ENCODE results near the gene CDH19. TPM values are rescaled to one million over a fixed set of nuclear protein-coding genes. Genes with fewer than 3 reads are reported as not detected.
"Not testable (repeated sequence)": the region's sequence is repeated elsewhere in the genome, so short reads cannot be mapped to it uniquely, and the experiment has no call there.

CDH19 gene
- total RNA-seq, 5 donors from 2014 or later (not counting 1 experiment from before 2014, with no cell fraction given): not detected

DNA sequence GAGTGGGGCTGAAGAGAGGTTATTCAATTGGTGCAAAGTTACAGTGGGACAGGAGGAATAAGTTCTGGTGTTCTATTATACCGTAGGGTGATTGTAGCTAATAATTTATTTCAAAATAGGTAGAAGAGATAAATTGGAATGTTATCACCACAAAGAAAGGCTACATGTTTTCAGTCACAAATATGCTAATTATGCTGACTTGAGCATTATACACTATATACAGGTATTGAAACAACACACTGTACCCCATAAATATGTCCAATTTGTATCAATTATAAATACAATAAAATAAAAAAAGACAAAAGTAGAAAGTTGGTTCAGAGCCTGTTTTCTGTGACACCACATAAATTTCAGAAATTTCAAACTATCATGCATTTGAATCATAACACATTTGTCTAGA lies 97.7 kb downstream of the CDH19 start:
- POLR2A ChIA-PET: no interaction called here
- Histone ChIP-seq H3K27ac (ENCODE audit: low read length) (no peak overlapping the region), H3K4me1 (ENCODE audit: control insufficient read depth in 1 of 2, extremely low read depth in 1 of 2, insufficient read depth in 2 of 2, low read length in 2 of 2) (no peaks in the 10 kb centered on the region), H3K36me3 (ENCODE audit: control insufficient read depth in 2 of 2, extremely low read depth in 1 of 2, insufficient read depth in 1 of 2, low read length in 1 of 2) (no peaks in the 10 kb centered on the region), H3K9me3 (no peaks in the 10 kb centered on the region), H3K4me3 (ENCODE audit: control insufficient read depth in 1 of 2, extremely low read depth in 1 of 2, low read length in 1 of 2) (no peak overlapping the region), H3K27me3 (replicated peaks in 1 of 2; ENCODE audit: control insufficient read depth in 2 of 2, extremely low read depth in 1 of 2, insufficient read depth in 2 of 2, low read length in 1 of 2) (no peaks in the 10 kb centered on the region)
- CTCF ChIA-PET: no interaction called here
- no peak for ATAC-seq (replicated peaks in 1 of 4)
- WGBS (ENCODE audit: insufficient coverage): no CpG with 5 or more reads among the region's 1 CpG
- Mint-ChIP-seq H3K4me1 (no peaks in the 10 kb centered on the region), H3K9me3 (peaks cover 3 to 15% (median 5%) of the 10 kb centered on the region in 3 donors), H3K27ac (no peak overlapping the region), H3K4me3 (no peak overlapping the region), H3K27me3 (no peaks in the 10 kb centered on the region), H3K36me3 (no peaks in the 10 kb centered on the region)
- no peak for DNase-seq

- Mint-ChIP-seq H3K9me3 (peaks cover 6 to 13% (median 10%) of the 10 kb centered on the region in 3 donors), H3K36me3 (no peaks in the 10 kb centered on the region), H3K4me3 (no peak overlapping the region), H3K27ac (no peak overlapping the region), H3K27me3 (no peaks in the 10 kb centered on the region), H3K4me1 (no peaks in the 10 kb centered on the region)
- H3K9me3 ChIP-seq: no peaks in the 10 kb centered on the region
- H3K27me3 ChIP-seq (replicated peaks in 1 of 2; ENCODE audit: control insufficient read depth in 2 of 2, extremely low read depth in 1 of 2, insufficient read depth in 2 of 2, low read length in 1 of 2): no peaks in the 10 kb centered on the region
- WGBS (ENCODE audit: insufficient coverage): 82% methylated on average over 2 of the region's 6 CpGs
- POLR2A ChIA-PET: no interaction called here
- no peaks in the 10 kb centered on the region for H3K36me3 ChIP-seq (ENCODE audit: control insufficient read depth in 2 of 2, extremely low read depth in 1 of 2, insufficient read depth in 1 of 2, low read length in 1 of 2)
- no peak overlapping the region for H3K27ac ChIP-seq (ENCODE audit: low read length)
- H3K4me3 ChIP-seq (ENCODE audit: control insufficient read depth in 1 of 2, extremely low read depth in 1 of 2, low read length in 1 of 2): no peak overlapping the region
- no peaks in the 10 kb centered on the region for H3K4me1 ChIP-seq (ENCODE audit: control insufficient read depth in 1 of 2, extremely low read depth in 1 of 2, insufficient read depth in 2 of 2, low read length in 2 of 2)
- CTCF ChIA-PET: no interaction called here
- no peak for DNase-seq
- no peak for ATAC-seq (replicated peaks in 1 of 4)
These were observed 106.5 kb downstream of the CDH19 start for GRCh38 chr18:66497351-66497750.

DNA sequence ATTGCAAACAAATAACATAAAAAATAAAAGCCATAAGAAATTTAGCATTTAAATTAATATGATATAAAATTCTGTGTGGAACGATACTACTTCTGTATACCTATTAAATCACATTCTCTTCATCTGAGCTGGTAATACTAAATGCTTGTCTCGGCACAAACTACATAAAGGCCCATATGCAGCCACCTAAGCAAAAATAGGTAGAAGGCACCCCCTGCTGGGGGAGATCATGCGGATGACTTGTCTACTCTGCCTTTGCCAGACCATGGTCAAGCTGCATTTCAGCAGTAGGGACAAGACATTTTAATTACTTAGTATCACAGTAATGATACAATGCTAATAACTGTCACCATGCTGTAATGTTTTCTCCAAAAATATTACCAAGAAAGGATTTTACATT lies 108.0 kb downstream of the CDH19 start:
- peaks cover 6 to 13% (median 12%) of the 10 kb centered on the region in 3 donors for H3K9me3 Mint-ChIP-seq
- WGBS (ENCODE audit: insufficient coverage): 39% methylated on average over 2 of the region's 3 CpGs
- H3K36me3 Mint-ChIP-seq: no peaks in the 10 kb centered on the region
- DNase-seq (no peak), ATAC-seq (replicated peaks in 1 of 4) (no peak)
- H3K4me1 Mint-ChIP-seq: no peaks in the 10 kb centered on the region
- no peaks in the 10 kb centered on the region for H3K27me3 Mint-ChIP-seq
- CTCF ChIA-PET: no interaction called here
- Histone ChIP-seq H3K27me3 (replicated peaks in 1 of 2; ENCODE audit: control insufficient read depth in 2 of 2, extremely low read depth in 1 of 2, insufficient read depth in 2 of 2, low read length in 1 of 2) (no peaks in the 10 kb centered on the region), H3K27ac (ENCODE audit: low read length) (no peak overlapping the region), H3K4me1 (ENCODE audit: control insufficient read depth in 1 of 2, extremely low read depth in 1 of 2, insufficient read depth in 2 of 2, low read length in 2 of 2) (no peaks in the 10 kb centered on the region), H3K4me3 (ENCODE audit: control insufficient read depth in 1 of 2, extremely low read depth in 1 of 2, low read length in 1 of 2) (no peak overlapping the region), H3K9me3 (no peaks in the 10 kb centered on the region), H3K36me3 (ENCODE audit: control insufficient read depth in 2 of 2, extremely low read depth in 1 of 2, insufficient read depth in 1 of 2, low read length in 1 of 2) (no peaks in the 10 kb centered on the region)
- POLR2A ChIA-PET: no interaction called here
- no peak overlapping the region for H3K4me3 Mint-ChIP-seq
- H3K27ac Mint-ChIP-seq: no peak overlapping the region

DNA sequence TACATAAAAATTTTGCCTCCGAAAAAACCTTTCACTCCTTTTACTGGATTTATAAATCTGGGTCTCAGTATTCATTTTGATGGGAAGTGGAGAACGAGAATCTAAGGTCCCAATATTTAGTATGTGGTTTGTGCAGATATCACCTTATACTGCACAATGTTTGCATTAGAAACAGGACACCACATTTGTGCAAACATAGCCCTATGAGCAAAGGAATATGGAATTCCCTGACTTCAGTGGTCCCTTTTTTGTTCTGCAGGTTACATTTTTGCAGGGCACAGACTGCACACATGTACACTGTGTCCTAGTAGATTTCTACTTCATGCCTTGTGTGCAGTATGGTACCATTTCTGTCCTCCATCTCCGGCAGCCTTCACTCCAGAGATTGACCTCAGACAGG lies 130.0 kb downstream of the CDH19 start:
- Mint-ChIP-seq H3K4me3 (no peak overlapping the region), H3K36me3 (no peaks in the 10 kb centered on the region), H3K27ac (no peak overlapping the region), H3K9me3 (peaks cover 0 to 32% (median 7%) of the 10 kb centered on the region in 3 donors), H3K27me3 (no peaks in the 10 kb centered on the region), H3K4me1 (no peaks in the 10 kb centered on the region)
- no peaks in the 10 kb centered on the region for H3K27me3 ChIP-seq (replicated peaks in 1 of 2; ENCODE audit: control insufficient read depth in 2 of 2, extremely low read depth in 1 of 2, insufficient read depth in 2 of 2, low read length in 1 of 2)
- ChIA-PET CTCF (no interaction called here), POLR2A (no interaction called here)
- ATAC-seq (replicated peaks in 1 of 4) (no peak), DNase-seq (no peak)
- WGBS (ENCODE audit: insufficient coverage): no CpG with 5 or more reads among the region's 3 CpGs
- no peak overlapping the region for H3K27ac ChIP-seq (ENCODE audit: low read length)
- H3K9me3 ChIP-seq: no peaks in the 10 kb centered on the region
- no peak overlapping the region for H3K4me3 ChIP-seq (ENCODE audit: control insufficient read depth in 1 of 2, extremely low read depth in 1 of 2, low read length in 1 of 2)
- no peaks in the 10 kb centered on the region for H3K4me1 ChIP-seq (ENCODE audit: control insufficient read depth in 1 of 2, extremely low read depth in 1 of 2, insufficient read depth in 2 of 2, low read length in 2 of 2)
- H3K36me3 ChIP-seq (ENCODE audit: control insufficient read depth in 2 of 2, extremely low read depth in 1 of 2, insufficient read depth in 1 of 2, low read length in 1 of 2): no peaks in the 10 kb centered on the region

GRCh38 chr18:66466184-66466583 lies 137.7 kb downstream of the CDH19 start:
- H3K27ac Mint-ChIP-seq; H3K9me3 ChIP-seq; H3K27ac ChIP-seq (ENCODE audit: low read length); ATAC-seq (replicated peaks in 1 of 4); H3K27me3 Mint-ChIP-seq; CTCF ChIA-PET; H3K36me3 Mint-ChIP-seq; DNase-seq; POLR2A ChIA-PET; H3K4me3 ChIP-seq (ENCODE audit: control insufficient read depth in 1 of 2, extremely low read depth in 1 of 2, low read length in 1 of 2); H3K4me1 Mint-ChIP-seq; H3K4me3 Mint-ChIP-seq; H3K4me1 ChIP-seq (ENCODE audit: control insufficient read depth in 1 of 2, extremely low read depth in 1 of 2, insufficient read depth in 2 of 2, low read length in 2 of 2); H3K27me3 ChIP-seq (replicated peaks in 1 of 2; ENCODE audit: control insufficient read depth in 2 of 2, extremely low read depth in 1 of 2, insufficient read depth in 2 of 2, low read length in 1 of 2); H3K36me3 ChIP-seq (ENCODE audit: control insufficient read depth in 2 of 2, extremely low read depth in 1 of 2, insufficient read depth in 1 of 2, low read length in 1 of 2): not testable (repeated sequence)
- peaks cover 5 to 30% (median 5%) of the 10 kb centered on the region in 3 donors for H3K9me3 Mint-ChIP-seq
- WGBS (ENCODE audit: insufficient coverage): no CpG with 5 or more reads among the region's 5 CpGs

- WGBS (ENCODE audit: insufficient coverage): no CpG with 5 or more reads among the region's 3 CpGs
- Mint-ChIP-seq H3K27ac (no peak overlapping the region), H3K27me3 (no peaks in the 10 kb centered on the region), H3K9me3 (peaks cover 5 to 17% (median 9%) of the 10 kb centered on the region in 3 donors), H3K4me1 (no peaks in the 10 kb centered on the region), H3K4me3 (no peak overlapping the region), H3K36me3 (no peaks in the 10 kb centered on the region)
- no peaks in the 10 kb centered on the region for H3K4me1 ChIP-seq (ENCODE audit: control insufficient read depth in 1 of 2, extremely low read depth in 1 of 2, insufficient read depth in 2 of 2, low read length in 2 of 2)
- CTCF ChIA-PET: no interaction called here
- no peaks in the 10 kb centered on the region for H3K36me3 ChIP-seq (ENCODE audit: control insufficient read depth in 2 of 2, extremely low read depth in 1 of 2, insufficient read depth in 1 of 2, low read length in 1 of 2)
- no peaks in the 10 kb centered on the region for H3K27me3 ChIP-seq (replicated peaks in 1 of 2; ENCODE audit: control insufficient read depth in 2 of 2, extremely low read depth in 1 of 2, insufficient read depth in 2 of 2, low read length in 1 of 2)
- POLR2A ChIA-PET: no interaction called here
- no peak overlapping the region for H3K4me3 ChIP-seq (ENCODE audit: control insufficient read depth in 1 of 2, extremely low read depth in 1 of 2, low read length in 1 of 2)
- no peak overlapping the region for H3K27ac ChIP-seq (ENCODE audit: low read length)
- no peak for DNase-seq
- H3K9me3 ChIP-seq: no peaks in the 10 kb centered on the region
- ATAC-seq (replicated peaks in 1 of 4): no peak
These were observed 142.5 kb downstream of the CDH19 start for GRCh38 chr18:66461344-66461743.

- H3K27ac ChIP-seq (ENCODE audit: low read length): no peak overlapping the region
- Mint-ChIP-seq H3K36me3 (no peaks in the 10 kb centered on the region), H3K4me1 (no peaks in the 10 kb centered on the region), H3K4me3 (no peak overlapping the region), H3K27ac (no peak overlapping the region), H3K9me3 (peaks cover 11 to 25% (median 16%) of the 10 kb centered on the region in 3 donors), H3K27me3 (no peaks in the 10 kb centered on the region)
- no peaks in the 10 kb centered on the region for H3K4me1 ChIP-seq (ENCODE audit: control insufficient read depth in 1 of 2, extremely low read depth in 1 of 2, insufficient read depth in 2 of 2, low read length in 2 of 2)
- ChIA-PET POLR2A (no interaction called here), CTCF (no interaction called here)
- no peak for ATAC-seq (replicated peaks in 1 of 4)
- no peaks in the 10 kb centered on the region for H3K27me3 ChIP-seq (replicated peaks in 1 of 2; ENCODE audit: control insufficient read depth in 2 of 2, extremely low read depth in 1 of 2, insufficient read depth in 2 of 2, low read length in 1 of 2)
- no CpG with 5 or more reads among the region's 1 CpG for WGBS (ENCODE audit: insufficient coverage)
- H3K36me3 ChIP-seq (ENCODE audit: control insufficient read depth in 2 of 2, extremely low read depth in 1 of 2, insufficient read depth in 1 of 2, low read length in 1 of 2): no peaks in the 10 kb centered on the region
- no peaks in the 10 kb centered on the region for H3K9me3 ChIP-seq
- no peak for DNase-seq
- H3K4me3 ChIP-seq (ENCODE audit: control insufficient read depth in 1 of 2, extremely low read depth in 1 of 2, low read length in 1 of 2): no peak overlapping the region
These were observed 146.6 kb downstream of the CDH19 start for GRCh38 chr18:66457245-66457644.

Measured in T-cell (primary cell).